KG1 (cell line): Measurements from ENCODE around the gene DOCK8.

ENCODE experiments used
- DNase-seq: peaks from one replicate; lab custom pipeline; 2025; lab: John Stamatoyannopoulos, UW

The DOCK8 gene

GRCh38 chr9:414595-414994 lies 199.9 kb downstream of the DOCK8 start:
- DNase-seq, result no peak

- no peak for DNase-seq
Observed at GRCh38 chr9:419571-420171, 205.0 kb downstream of the DOCK8 start.

DNA sequence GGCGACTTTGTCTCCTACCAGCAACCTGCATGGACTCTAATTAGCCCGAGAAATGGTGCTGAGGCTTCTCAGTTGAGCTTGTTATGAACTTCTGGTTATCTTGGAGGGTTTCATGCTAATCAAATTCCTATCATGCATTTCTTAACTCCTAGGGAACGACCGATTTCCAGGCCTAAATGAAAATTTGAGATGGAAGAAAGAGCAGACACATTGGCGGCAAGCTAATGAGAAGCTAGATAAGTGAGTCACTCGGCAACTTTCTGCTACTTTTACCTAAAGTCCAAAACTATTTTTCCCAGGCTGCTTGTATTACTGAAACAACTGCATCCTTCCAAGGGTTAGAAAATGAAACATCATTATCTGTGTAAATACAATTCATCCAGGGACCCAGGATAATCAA lies 207.2 kb downstream of the DOCK8 start:
- no peak for DNase-seq

DNA sequence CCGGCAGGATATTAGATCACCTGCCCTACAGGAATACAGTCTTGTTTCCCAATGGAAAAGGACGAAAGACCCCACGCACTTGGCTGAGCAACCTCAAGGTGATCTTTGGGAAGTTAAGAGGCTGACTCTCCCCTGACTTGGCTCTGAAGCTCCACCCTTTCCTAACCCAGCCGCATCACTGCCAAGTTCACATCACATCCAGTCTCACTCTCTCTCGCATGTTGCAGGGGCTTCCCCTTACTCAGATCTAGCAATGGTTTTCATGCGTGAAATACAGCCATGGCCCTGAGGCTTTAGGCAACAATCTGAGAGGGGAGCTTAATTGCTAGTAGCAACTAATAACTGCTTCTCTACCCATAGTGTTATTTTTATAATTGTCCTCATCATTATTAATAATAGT lies 211.6 kb downstream of the DOCK8 start:
- DNase-seq, result no peak

DNA sequence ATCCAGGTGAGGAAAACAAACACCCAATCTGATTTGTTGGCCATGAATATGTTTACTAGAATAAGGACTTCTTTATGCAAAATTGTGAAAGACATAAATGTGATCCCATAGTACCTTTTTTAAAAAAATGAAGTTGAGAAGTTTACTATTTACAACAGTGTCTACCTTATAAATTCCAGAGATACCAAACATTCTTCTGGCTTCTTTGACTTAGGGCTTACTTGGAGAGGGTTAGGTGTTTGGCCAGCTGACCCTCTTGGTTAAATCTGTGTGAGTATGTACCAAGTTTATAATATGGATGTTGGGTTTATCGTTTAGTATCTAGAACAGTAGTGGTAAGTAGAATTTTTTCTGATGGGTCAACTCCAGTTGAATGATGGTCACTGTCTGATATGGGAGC lies 212.3 kb downstream of the DOCK8 start:
- DNase-seq, result no peak

GRCh38 chr9:431701-432100 lies 217.0 kb downstream of the DOCK8 start:
- no peak for DNase-seq

DNA sequence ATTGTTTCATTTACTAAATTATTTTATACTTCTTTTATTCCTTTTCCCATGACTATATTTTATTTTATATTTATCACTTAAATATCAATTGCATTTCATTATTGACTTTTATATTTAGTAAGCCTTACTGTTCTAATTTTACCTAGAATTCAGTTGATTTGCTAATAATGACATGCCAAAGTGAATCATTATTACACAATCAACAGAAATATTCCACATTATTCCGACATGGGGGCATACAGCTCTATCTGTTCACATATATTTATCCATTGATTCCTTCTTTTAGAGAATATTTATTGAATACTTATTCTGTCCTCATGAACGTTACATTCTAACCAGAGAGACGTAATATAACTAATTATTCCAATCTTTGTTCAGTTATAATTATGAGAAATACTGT lies 221.8 kb downstream of the DOCK8 start:
- DNase-seq, result no peak

DNA sequence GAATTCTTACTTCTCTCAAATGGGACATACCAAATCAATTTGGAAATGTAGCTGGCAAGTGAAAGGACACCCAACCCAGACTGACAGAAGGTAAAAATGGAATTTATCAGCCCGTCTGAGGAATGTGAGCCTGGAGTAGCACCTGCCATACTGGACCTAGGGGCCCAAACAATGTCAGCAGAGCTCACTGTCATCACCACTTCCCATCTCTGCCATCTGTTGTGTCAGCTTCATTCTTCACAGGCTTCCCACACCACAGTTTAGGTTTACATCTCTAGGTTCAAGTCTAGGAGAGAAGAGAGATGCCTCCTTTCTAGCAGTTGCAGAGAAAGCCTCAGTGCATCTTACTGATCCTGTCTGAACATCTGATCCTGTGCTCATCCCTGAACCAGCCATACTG lies 222.4 kb downstream of the DOCK8 start:
- no peak for DNase-seq

DNA sequence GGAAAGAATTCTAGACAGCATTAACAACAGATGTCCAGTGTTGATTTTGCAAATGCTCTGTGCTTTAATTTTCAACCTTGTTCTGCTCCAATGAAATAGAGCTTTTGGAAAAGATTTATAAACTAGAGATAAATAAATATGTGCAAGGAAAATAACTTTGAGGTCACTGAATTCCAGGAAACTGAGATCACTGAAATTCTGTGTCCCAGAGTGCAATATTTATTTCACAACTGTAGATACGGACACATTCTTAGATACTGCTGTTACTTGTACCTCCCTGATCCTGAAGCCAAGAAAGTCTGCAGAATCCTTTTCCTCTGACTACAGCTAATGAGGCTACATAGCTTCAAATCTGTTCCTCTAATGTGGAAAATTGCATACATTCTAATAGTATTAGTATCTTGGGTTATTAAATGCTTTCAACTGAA lies 222.9 kb downstream of the DOCK8 start:
- no peak for DNase-seq

DNA sequence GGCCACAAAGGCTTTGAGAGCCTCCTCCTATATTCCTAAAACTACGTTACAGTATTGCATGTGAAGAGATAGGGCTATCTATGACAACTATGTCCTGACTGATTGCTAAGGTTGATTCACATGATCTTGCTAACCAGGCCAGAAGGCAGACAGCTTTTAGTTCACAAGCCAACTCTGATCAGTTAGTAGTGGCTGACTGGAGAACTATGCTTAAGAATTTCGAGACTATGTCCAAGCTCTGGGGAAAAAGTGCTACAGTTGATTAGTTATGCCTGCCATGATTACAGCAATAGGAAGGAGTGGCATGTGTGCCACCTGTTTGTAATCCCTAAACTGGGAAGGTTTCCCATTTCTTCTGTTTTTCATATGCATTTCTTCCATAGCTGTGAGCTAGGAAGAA lies 223.4 kb downstream of the DOCK8 start:
- DNase-seq, result no peak

DNA sequence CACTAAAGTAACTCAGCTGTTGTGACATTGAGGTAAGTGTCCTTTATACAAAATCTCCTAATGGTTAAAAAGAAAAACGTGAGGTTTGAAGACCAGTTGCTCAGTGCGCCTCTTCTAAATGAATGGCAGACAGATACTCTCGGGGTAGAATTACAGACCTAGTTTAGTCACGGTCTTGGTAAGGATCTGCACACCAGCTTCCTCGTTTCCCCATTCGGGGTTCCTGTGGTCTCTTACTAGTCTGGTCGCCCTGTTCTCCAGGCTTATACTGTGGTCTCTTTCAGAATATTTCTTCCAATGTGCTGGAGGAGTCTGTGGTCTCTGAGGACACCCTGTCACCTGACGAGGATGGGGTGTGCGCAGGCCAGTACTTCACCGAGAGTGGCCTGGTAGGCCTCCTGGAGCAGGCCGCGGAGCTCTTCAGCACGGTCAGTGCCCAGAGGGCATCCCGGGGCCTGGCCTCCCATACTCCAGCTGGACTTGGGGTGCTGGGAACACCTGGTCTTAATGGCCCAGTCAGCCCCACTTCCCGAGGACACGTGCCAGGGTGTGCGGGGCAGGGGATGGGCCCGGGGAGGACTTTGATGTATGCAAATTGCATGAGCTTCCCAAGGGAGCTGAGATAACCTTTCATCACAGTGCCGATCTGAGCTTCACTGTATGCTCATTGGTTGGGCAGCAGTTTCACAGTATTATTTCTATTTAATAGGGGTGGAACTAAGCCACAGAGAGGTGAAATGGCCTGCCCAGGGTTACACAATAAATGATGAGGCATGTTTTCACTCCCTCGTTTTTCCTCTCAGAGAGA lies 224.5 kb downstream of the DOCK8 start:
- DNase-seq, result no peak

- DNase-seq, result no peak
Observed at GRCh38 chr9:441126-441525, 226.5 kb downstream of the DOCK8 start.

- no peak for DNase-seq
Observed at GRCh38 chr9:444528-444927, 229.9 kb downstream of the DOCK8 start.

- no peak for DNase-seq
Observed at GRCh38 chr9:445033-445432, 230.4 kb downstream of the DOCK8 start.

- DNase-seq, result no peak
Observed at GRCh38 chr9:446074-446699, 231.5 kb downstream of the DOCK8 start.

DNA sequence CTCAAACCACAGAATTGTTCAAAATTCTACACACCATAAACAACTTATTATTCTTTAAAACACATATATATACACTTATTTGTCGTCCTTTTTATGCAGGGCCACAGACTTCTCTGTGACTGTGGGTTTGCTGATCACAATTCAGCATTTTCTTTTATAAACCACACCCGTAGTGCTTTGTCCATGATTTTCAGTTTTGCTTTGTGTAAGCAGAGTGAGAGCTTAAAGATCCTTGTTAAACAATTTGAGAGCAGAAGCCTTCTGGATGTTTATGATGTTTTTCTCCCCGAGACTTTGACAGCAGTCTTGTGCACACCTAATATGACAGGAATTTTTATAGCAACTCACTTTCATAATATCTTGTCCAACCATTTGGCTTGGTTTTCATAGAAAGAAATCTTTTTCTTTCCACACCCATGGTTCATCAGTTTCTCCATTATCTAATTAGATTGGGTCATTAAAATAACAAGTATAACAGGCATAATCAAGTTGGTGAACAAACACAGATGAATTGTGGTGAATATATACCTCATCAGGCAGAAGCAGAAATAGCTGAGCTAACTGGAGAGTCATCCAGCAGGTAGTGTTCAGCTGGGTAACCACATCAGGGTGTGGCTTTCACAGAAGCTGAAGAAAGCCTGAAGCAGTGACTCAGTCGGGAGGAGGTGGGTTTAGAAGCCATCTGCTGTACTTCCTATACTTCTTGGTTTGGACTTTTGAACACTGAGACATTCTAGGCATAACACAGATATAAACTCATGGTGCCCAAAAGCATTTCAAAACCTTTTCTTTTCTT lies 232.8 kb downstream of the DOCK8 start:
- no peak for DNase-seq

GRCh38 chr9:450057-450456 lies 235.4 kb downstream of the DOCK8 start:
- DNase-seq, result no peak

GRCh38 chr9:450561-450960 lies 235.9 kb downstream of the DOCK8 start:
- no peak for DNase-seq

GRCh38 chr9:453832-454231 lies 239.2 kb downstream of the DOCK8 start:
- DNase-seq, result no peak

DNA sequence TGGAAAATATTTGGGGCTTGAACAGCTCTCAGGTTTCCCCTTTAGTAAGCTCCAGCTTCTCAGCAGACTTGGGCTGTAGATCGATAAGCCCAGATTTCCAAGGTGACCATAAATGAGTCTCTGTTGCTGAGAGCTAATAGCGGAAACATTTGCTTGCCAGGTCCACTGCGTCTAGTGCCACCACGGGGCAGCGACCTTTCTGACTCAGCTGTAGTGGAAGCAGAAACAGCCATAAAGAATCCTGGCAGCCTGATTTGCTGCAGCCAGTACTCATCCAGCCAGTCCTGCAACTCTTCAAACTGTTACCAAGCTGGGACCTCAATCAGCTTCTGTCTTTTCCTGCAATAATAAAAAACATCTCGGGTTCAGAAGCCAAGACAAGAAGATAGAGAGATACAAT lies 241.7 kb downstream of the DOCK8 start:
- DNase-seq, result no peak

- no peak for DNase-seq
Observed at GRCh38 chr9:458590-458989, 243.9 kb downstream of the DOCK8 start.
